ENCODE results near the gene NTMT2. TPM values are rescaled to one million over a fixed set of nuclear protein-coding genes. Genes with fewer than 3 reads are reported as not detected.
A peak's percentile ranks its signal among the peaks of the same experiment; 100 is the strongest.

The NTMT2 gene
- total and polyA plus RNA-seq, 7 experiments from 2014 or later = not detected

- peaks cover 3 to 12% (median 5%) of the 10 kb centered on the region in 11 donors for H3K9me3 Mint-ChIP-seq
- ChIA-PET POLR2A (no interaction called here), CTCF (no interaction called here)
- DNase-seq (no peak), ATAC-seq (no peak)
- no peak overlapping the region for H3K4me3 ChIP-seq (ENCODE audit: low read length)
- no peak overlapping the region for H3K27ac ChIP-seq (ENCODE audit: low read depth, low read length)
- peaks cover 0 to 4% (median 0%) of the 10 kb centered on the region in 7 donors for H3K4me1 Mint-ChIP-seq
- intact Hi-C loops (cut with micrococcal nuclease) = no loop called here
- H3K9me3 ChIP-seq (ENCODE audit: control insufficient read depth in 2 of 3, low read length in 3 of 3) = no peaks in the 10 kb centered on the region
- H3K27ac Mint-ChIP-seq = no peak overlapping the region
- H3K27me3 Mint-ChIP-seq = peaks cover 5 to 47% (median 22%) of the 10 kb centered on the region in 5 donors
- H3K36me3 Mint-ChIP-seq = peaks cover 0 to 7% (median 0%) of the 10 kb centered on the region in 5 donors
- no peaks in the 10 kb centered on the region for H3K4me1 ChIP-seq (ENCODE audit: control insufficient read depth in 2 of 2, insufficient read depth in 2 of 2, low read length in 2 of 2)
- H3K27me3 ChIP-seq (ENCODE audit: control insufficient read depth in 2 of 2, insufficient read depth in 2 of 2, low read length in 2 of 2) = no peaks in the 10 kb centered on the region
- no peak overlapping the region for H3K4me3 Mint-ChIP-seq
- H3K36me3 ChIP-seq (ENCODE audit: control insufficient read depth in 2 of 3, insufficient read depth in 3 of 3, low read length in 3 of 3) = no peaks in the 10 kb centered on the region
Observed at GRCh38 chr1:170140371-170140770, 5.4 kb upstream of the NTMT2 start.

DNA sequence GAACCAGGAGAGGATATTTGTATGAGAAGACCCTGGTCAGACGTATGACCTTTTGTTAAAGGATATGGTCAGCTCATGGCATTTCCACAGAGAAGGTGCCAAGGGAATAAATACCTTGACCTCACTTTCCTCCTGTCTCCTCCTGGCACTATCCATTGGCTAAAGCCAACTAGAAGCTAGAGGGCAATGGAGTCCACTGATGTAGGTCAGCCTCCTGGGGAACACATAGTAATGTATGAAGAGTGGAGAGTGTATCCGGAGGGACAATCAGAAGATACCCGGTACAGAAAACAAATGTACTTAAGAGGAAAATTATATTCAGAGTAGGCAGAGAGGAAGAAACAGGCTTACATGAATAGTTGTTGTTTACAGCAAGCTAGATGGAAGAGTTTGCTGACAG, 698 bp upstream of the NTMT2 start:
- ChIA-PET CTCF (no interaction called here), POLR2A (no interaction called here)
- H3K4me1 Mint-ChIP-seq = peaks cover 0 to 23% (median 16%) of the 10 kb centered on the region in 7 donors
- peaks cover 0 to 7% (median 0%) of the 10 kb centered on the region in 5 donors for H3K36me3 Mint-ChIP-seq
- H3K9me3 Mint-ChIP-seq = peaks cover 3 to 12% (median 5%) of the 10 kb centered on the region in 11 donors
- ATAC-seq (no peak), DNase-seq (no peak)
- no peak overlapping the region for H3K4me3 ChIP-seq (ENCODE audit: low read length)
- H3K4me3 Mint-ChIP-seq = no peak overlapping the region
- no peaks in the 10 kb centered on the region for H3K27me3 ChIP-seq (ENCODE audit: control insufficient read depth in 2 of 2, insufficient read depth in 2 of 2, low read length in 2 of 2)
- H3K36me3 ChIP-seq (ENCODE audit: control insufficient read depth in 2 of 3, insufficient read depth in 3 of 3, low read length in 3 of 3) = no peaks in the 10 kb centered on the region
- no peak overlapping the region for H3K27ac ChIP-seq (ENCODE audit: low read depth, low read length)
- peaks cover 0 to 49% (median 3%) of the 10 kb centered on the region in 5 donors for H3K27me3 Mint-ChIP-seq
- no peaks in the 10 kb centered on the region for H3K4me1 ChIP-seq (ENCODE audit: control insufficient read depth in 2 of 2, insufficient read depth in 2 of 2, low read length in 2 of 2)
- H3K27ac Mint-ChIP-seq = no peak overlapping the region
- intact Hi-C loops (cut with micrococcal nuclease) = no loop called here
- no peaks in the 10 kb centered on the region for H3K9me3 ChIP-seq (ENCODE audit: control insufficient read depth in 2 of 3, low read length in 3 of 3)

- H3K4me1 ChIP-seq (ENCODE audit: control insufficient read depth in 2 of 2, insufficient read depth in 2 of 2, low read length in 2 of 2) = no peaks in the 10 kb centered on the region
- no peaks in the 10 kb centered on the region for H3K27me3 ChIP-seq (ENCODE audit: control insufficient read depth in 2 of 2, insufficient read depth in 2 of 2, low read length in 2 of 2)
- intact Hi-C loops (cut with micrococcal nuclease) = no loop called here
- POLR2A ChIA-PET = no interaction called here
- H3K4me3 ChIP-seq (ENCODE audit: low read length) = no peak overlapping the region
- no peaks in the 10 kb centered on the region for H3K36me3 ChIP-seq (ENCODE audit: control insufficient read depth in 2 of 3, insufficient read depth in 3 of 3, low read length in 3 of 3)
- H3K27me3 Mint-ChIP-seq = peaks cover 0 to 47% (median 3%) of the 10 kb centered on the region in 5 donors
- CTCF ChIA-PET = no interaction called here
- H3K27ac Mint-ChIP-seq = peak overlapping the region in 2 of 9 donors; percentile 14 to 62
- peaks cover 0 to 23% (median 16%) of the 10 kb centered on the region in 7 donors for H3K4me1 Mint-ChIP-seq
- ATAC-seq (peak; percentile 47), DNase-seq (peak in 6 of 9 donors; percentile 8 to 38 (median 17))
- peak overlapping the region in 4 of 10 donors; percentile 19 to 51 (median 43) for H3K4me3 Mint-ChIP-seq
- H3K36me3 Mint-ChIP-seq = peaks cover 0 to 7% (median 0%) of the 10 kb centered on the region in 5 donors
- peaks cover 3 to 13% (median 5%) of the 10 kb centered on the region in 11 donors for H3K9me3 Mint-ChIP-seq
- no peaks in the 10 kb centered on the region for H3K9me3 ChIP-seq (ENCODE audit: control insufficient read depth in 2 of 3, low read length in 3 of 3)
- H3K27ac ChIP-seq (ENCODE audit: low read depth, low read length) = no peak overlapping the region
Observed at GRCh38 chr1:170146720-170147263, 1.0 kb downstream of the NTMT2 start.

DNA sequence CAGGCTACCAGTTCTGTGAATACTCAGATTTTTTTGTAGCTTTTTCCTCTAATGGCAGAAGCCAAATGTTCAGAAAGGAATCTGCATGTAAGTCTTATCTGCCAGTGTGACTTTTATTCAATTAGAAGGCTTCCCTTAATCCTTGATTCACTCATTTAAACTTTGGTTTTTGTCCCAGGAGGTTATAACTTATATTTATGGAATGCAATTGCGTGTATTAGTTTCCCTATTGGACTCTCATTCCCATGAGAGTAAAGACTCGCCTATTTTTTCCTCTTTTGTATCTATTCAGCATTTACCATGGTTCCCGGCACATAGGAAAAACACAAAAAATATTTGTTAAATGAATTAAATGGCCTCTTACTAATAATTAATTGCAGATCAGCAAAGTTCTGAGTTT, 3.5 kb downstream of the NTMT2 start:
- CTCF ChIA-PET = no interaction called here
- peaks cover 0 to 12% (median 5%) of the 10 kb centered on the region in 5 donors for H3K36me3 Mint-ChIP-seq
- peaks cover 6 to 28% (median 12%) of the 10 kb centered on the region in 11 donors for H3K9me3 Mint-ChIP-seq
- no peaks in the 10 kb centered on the region for H3K36me3 ChIP-seq (ENCODE audit: control insufficient read depth in 2 of 3, insufficient read depth in 3 of 3, low read length in 3 of 3)
- ATAC-seq (no peak), DNase-seq (no peak)
- no peak overlapping the region for H3K27ac Mint-ChIP-seq
- peaks cover 0 to 23% (median 16%) of the 10 kb centered on the region in 7 donors for H3K4me1 Mint-ChIP-seq
- peaks cover 0 to 45% (median 5%) of the 10 kb centered on the region in 5 donors for H3K27me3 Mint-ChIP-seq
- no peak overlapping the region for H3K4me3 Mint-ChIP-seq
- H3K9me3 ChIP-seq (ENCODE audit: control insufficient read depth in 2 of 3, low read length in 3 of 3) = peaks cover 0 to 17% (median 0%) of the 10 kb centered on the region in 3 experiments
- H3K4me1 ChIP-seq (ENCODE audit: control insufficient read depth in 2 of 2, insufficient read depth in 2 of 2, low read length in 2 of 2) = no peaks in the 10 kb centered on the region
- no peak overlapping the region for H3K4me3 ChIP-seq (ENCODE audit: low read length)
- POLR2A ChIA-PET = no interaction called here
- H3K27ac ChIP-seq (ENCODE audit: low read depth, low read length) = no peak overlapping the region
- intact Hi-C loops (cut with micrococcal nuclease) = no loop called here
- H3K27me3 ChIP-seq (ENCODE audit: control insufficient read depth in 2 of 2, insufficient read depth in 2 of 2, low read length in 2 of 2) = no peaks in the 10 kb centered on the region

GRCh38 chr1:170150016-170150415, 4.3 kb downstream of the NTMT2 start:
- Histone ChIP-seq H3K4me1 (ENCODE audit: control insufficient read depth in 2 of 2, insufficient read depth in 2 of 2, low read length in 2 of 2) (no peaks in the 10 kb centered on the region), H3K36me3 (ENCODE audit: control insufficient read depth in 2 of 3, insufficient read depth in 3 of 3, low read length in 3 of 3) (no peaks in the 10 kb centered on the region), H3K27me3 (ENCODE audit: control insufficient read depth in 2 of 2, insufficient read depth in 2 of 2, low read length in 2 of 2) (no peaks in the 10 kb centered on the region), H3K9me3 (ENCODE audit: control insufficient read depth in 2 of 3, low read length in 3 of 3) (peaks cover 0 to 20% (median 0%) of the 10 kb centered on the region in 3 experiments), H3K4me3 (ENCODE audit: low read length) (no peak overlapping the region), H3K27ac (ENCODE audit: low read depth, low read length) (no peak overlapping the region)
- Mint-ChIP-seq H3K4me3 (no peak overlapping the region), H3K27me3 (peaks cover 0 to 37% (median 3%) of the 10 kb centered on the region in 5 donors), H3K4me1 (peaks cover 0 to 23% (median 16%) of the 10 kb centered on the region in 7 donors), H3K36me3 (peaks cover 0 to 12% (median 5%) of the 10 kb centered on the region in 5 donors), H3K9me3 (peaks cover 3 to 27% (median 12%) of the 10 kb centered on the region in 11 donors), H3K27ac (no peak overlapping the region)
- no peak for DNase-seq
- POLR2A ChIA-PET = no interaction called here
- CTCF ChIA-PET = no interaction called here
- intact Hi-C loops (cut with micrococcal nuclease) = no loop called here
- ATAC-seq = no peak

- Histone ChIP-seq H3K27me3 (ENCODE audit: control insufficient read depth in 2 of 2, insufficient read depth in 2 of 2, low read length in 2 of 2) (no peaks in the 10 kb centered on the region), H3K36me3 (ENCODE audit: control insufficient read depth in 2 of 3, insufficient read depth in 3 of 3, low read length in 3 of 3) (no peaks in the 10 kb centered on the region), H3K9me3 (ENCODE audit: control insufficient read depth in 2 of 3, low read length in 3 of 3) (peaks cover 0 to 20% (median 0%) of the 10 kb centered on the region in 3 experiments), H3K27ac (ENCODE audit: low read depth, low read length) (no peak overlapping the region), H3K4me1 (ENCODE audit: control insufficient read depth in 2 of 2, insufficient read depth in 2 of 2, low read length in 2 of 2) (no peaks in the 10 kb centered on the region), H3K4me3 (ENCODE audit: low read length) (no peak overlapping the region)
- no peak for ATAC-seq
- DNase-seq = no peak
- H3K4me1 Mint-ChIP-seq = peaks cover 0 to 18% (median 15%) of the 10 kb centered on the region in 7 donors
- CTCF ChIA-PET = no interaction called here
- no peak overlapping the region for H3K4me3 Mint-ChIP-seq
- POLR2A ChIA-PET = no interaction called here
- no peak overlapping the region for H3K27ac Mint-ChIP-seq
- H3K27me3 Mint-ChIP-seq = peaks cover 0 to 36% (median 5%) of the 10 kb centered on the region in 5 donors
- peaks cover 0 to 12% (median 5%) of the 10 kb centered on the region in 5 donors for H3K36me3 Mint-ChIP-seq
- intact Hi-C loops (cut with micrococcal nuclease) = no loop called here
- H3K9me3 Mint-ChIP-seq = peaks cover 3 to 31% (median 14%) of the 10 kb centered on the region in 11 donors
Observed at GRCh38 chr1:170150921-170151320, 5.2 kb downstream of the NTMT2 start.

DNA sequence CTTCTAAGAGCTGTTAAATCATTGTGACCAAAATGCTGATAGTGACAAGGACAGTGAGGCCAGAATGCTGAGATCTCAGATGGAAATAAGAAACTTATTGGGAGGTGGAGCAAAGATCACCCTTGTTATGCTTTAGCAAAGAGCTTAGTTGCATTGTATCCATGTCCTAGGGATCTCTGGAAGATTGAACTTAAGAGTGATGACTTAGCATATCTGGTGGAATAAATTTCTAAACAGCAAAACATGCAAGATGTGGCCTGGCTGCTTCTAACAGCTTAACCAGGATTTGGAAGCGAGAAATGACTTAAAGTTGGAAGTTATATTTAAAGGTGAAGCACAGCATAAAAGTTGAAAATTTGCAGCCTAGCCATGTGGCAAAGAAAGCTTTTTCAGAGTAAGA, 7.7 kb downstream of the NTMT2 start:
- peaks cover 3 to 31% (median 14%) of the 10 kb centered on the region in 11 donors for H3K9me3 Mint-ChIP-seq
- Histone ChIP-seq H3K27me3 (ENCODE audit: control insufficient read depth in 2 of 2, insufficient read depth in 2 of 2, low read length in 2 of 2) (no peaks in the 10 kb centered on the region), H3K4me1 (ENCODE audit: control insufficient read depth in 2 of 2, insufficient read depth in 2 of 2, low read length in 2 of 2) (no peaks in the 10 kb centered on the region), H3K27ac (ENCODE audit: low read depth, low read length) (no peak overlapping the region), H3K9me3 (ENCODE audit: control insufficient read depth in 2 of 3, low read length in 3 of 3) (peaks cover 0 to 20% (median 0%) of the 10 kb centered on the region in 3 experiments), H3K36me3 (ENCODE audit: control insufficient read depth in 2 of 3, insufficient read depth in 3 of 3, low read length in 3 of 3) (no peaks in the 10 kb centered on the region), H3K4me3 (ENCODE audit: low read length) (no peak overlapping the region)
- H3K4me3 Mint-ChIP-seq = no peak overlapping the region
- H3K36me3 Mint-ChIP-seq = peaks cover 0 to 12% (median 5%) of the 10 kb centered on the region in 5 donors
- ChIA-PET POLR2A (no interaction called here), CTCF (no interaction called here)
- H3K27me3 Mint-ChIP-seq = peaks cover 0 to 32% (median 6%) of the 10 kb centered on the region in 5 donors
- ATAC-seq (no peak), DNase-seq (no peak)
- intact Hi-C loops (cut with micrococcal nuclease) = no loop called here
- no peak overlapping the region for H3K27ac Mint-ChIP-seq
- no peaks in the 10 kb centered on the region for H3K4me1 Mint-ChIP-seq
